HepG2 (cell line): ENCODE results near the gene WDR19. TPM values are rescaled to one million over a fixed set of nuclear protein-coding genes. Genes with fewer than 3 reads are reported as not detected.

ENCODE experiments used
- ARHGAP35 ChIP-seq: sonication (generic); formaldehyde crosslinking; IDR thresholded peaks from 2 replicates; pipeline ENCODE4 v1.9.0; 2022; ENCODE audit warnings: mild to moderate bottlenecking, inconsistent platforms, moderate library complexity, missing genetic modification reagents, borderline replicate concordance
- CEBPB ChIP-seq: IDR thresholded peaks from 2 replicates; pipeline ENCODE4 v1.6.1; 2011; ENCODE audit warnings: low read depth, low read length, improper control_type of control experiment, borderline replicate concordance
- EHMT2 ChIP-seq: fragments of 200-600 bp; sonication (generic); IDR thresholded peaks from 2 replicates; pipeline ENCODE4 v1.7.0; 2017; ENCODE audit warnings: antibody characterized with exemption, low read depth, low read length, borderline replicate concordance
- FOSL2 ChIP-seq: sonication (generic); formaldehyde crosslinking; IDR thresholded peaks from 2 replicates; pipeline ENCODE4 v1.4.0; 2020; ENCODE audit warnings: missing genetic modification reagents
- FOXA3 ChIP-seq: IDR thresholded peaks from 2 replicates; pipeline ENCODE4 v1.6.1; 2016; ENCODE audit warnings: missing genetic modification reagents, missing compliant biosample characterization
- GZF1 ChIP-seq: sonication (generic); formaldehyde crosslinking; IDR thresholded peaks from 2 replicates; pipeline ENCODE4 v1.5.1; 2020; ENCODE audit warnings: mild to moderate bottlenecking, missing genetic modification reagents
- HMG20B ChIP-seq: conservative IDR thresholded peaks from 2 replicates; pipeline ENCODE4 v1.6.1; 2016; ENCODE audit warnings: missing genetic modification reagents, missing compliant biosample characterization
- SOX13 ChIP-seq, 3 experiments: fragments of 450-650 bp in 1 of 3; sonication (generic) in 1 of 3; formaldehyde crosslinking in 1 of 3; IDR thresholded peaks in 2 of 3; conservative IDR thresholded peaks in 1 of 3; 2 replicates each; pipeline versions ENCODE4 v1.5.0 to v1.6.1; 2016 to 2020; ENCODE audit warnings: antibody characterized with exemption in 1 of 3, mild to moderate bottlenecking in 1 of 3, missing compliant biosample characterization in 1 of 3, missing genetic modification reagents in 1 of 3, moderate library complexity in 1 of 3
- THAP11 ChIP-seq: IDR thresholded peaks from 2 replicates; pipeline ENCODE4 v1.6.1; 2016; ENCODE audit warnings: missing biosample characterization, missing genetic modification reagents
- ZNF138 ChIP-seq: sonication (generic); formaldehyde crosslinking; IDR thresholded peaks from 2 replicates; pipeline ENCODE4 v1.5.0; 2020; ENCODE audit warnings: mild to moderate bottlenecking, low read depth, missing genetic modification reagents
- ZNF260 ChIP-seq: sonication (generic); formaldehyde crosslinking; IDR thresholded peaks from 2 replicates; pipeline ENCODE4 v1.4.0; 2020; ENCODE audit warnings: missing genetic modification reagents, low read depth, mild to moderate bottlenecking, borderline replicate concordance
- ZNF292 ChIP-seq: sonication (generic); formaldehyde crosslinking; IDR thresholded peaks from 2 replicates; pipeline ENCODE4 v1.8.1; 2022; ENCODE audit warnings: mild to moderate bottlenecking, low read depth, missing genetic modification reagents, borderline replicate concordance
- ZNF83 ChIP-seq: sonication (generic); formaldehyde crosslinking; IDR thresholded peaks from 2 replicates; pipeline ENCODE4 v1.4.0; 2020; ENCODE audit warnings: missing genetic modification reagents, mild to moderate bottlenecking, borderline replicate concordance
- polyA plus RNA-seq, 8 experiments: library from polyadenylated mRNA; depleted of rRNA in 3 of 8; stranded (reverse) in 7 of 8; unstranded in 1 of 8; fragments of >200 nt; fragmentation: Illumina TruSeq in 4 of 8; extraction: Trizol in 4 of 8; gene quantifications; 2 replicates each; pipeline versions ENCODE4 v1.2.1 to v1.2.3, GENCODE V29; 2011 to 2016; ENCODE audit warnings: low read depth in 4 of 8, missing spikeins in 1 of 8, mixed read lengths in 1 of 8; ENCODE audit not compliant: insufficient read depth in 1 of 8
- total RNA-seq, 5 experiments: library from RNA; depleted of rRNA; stranded (reverse); fragments of >200 nt; fragmentation: Illumina TruSeq; extraction: Trizol; gene quantifications; 2 replicates each; pipeline ENCODE4 v1.2.3, GENCODE V29; 2016; ENCODE audit warnings: low read depth in 1 of 5
- TF ChIP-seq, protein P1 (sequence below): sonication (generic); IDR thresholded peaks from 2 replicates; pipeline ENCODE4 v1.6.1; 2016; ENCODE audit warnings: low read depth, borderline replicate concordance
- TF ChIP-seq, protein P2 (sequence below): sonication (generic); formaldehyde crosslinking; IDR thresholded peaks from 2 replicates; pipeline ENCODE4 v1.5.1; 2020; ENCODE audit warnings: mild to moderate bottlenecking, moderate library complexity, missing genetic modification reagents
- TF ChIP-seq, protein P3 (sequence below): sonication (generic); formaldehyde crosslinking; IDR thresholded peaks from 2 replicates; pipeline ENCODE4 v1.4.0; 2020; ENCODE audit warnings: missing genetic modification reagents, borderline replicate concordance
- TF ChIP-seq, protein P4 (sequence below): sonication (generic); formaldehyde crosslinking; IDR thresholded peaks from 2 replicates; pipeline ENCODE4 v1.4.0; 2020; ENCODE audit warnings: missing genetic modification reagents, mild to moderate bottlenecking, borderline replicate concordance
- TF ChIP-seq, protein P5 (sequence below): sonication (generic); formaldehyde crosslinking; IDR thresholded peaks from 2 replicates; pipeline ENCODE4 v1.4.0; 2020; ENCODE audit warnings: missing genetic modification reagents

Gene WDR19
- total and polyA plus RNA-seq, 2 of the 13 experiments (the other 11 are each of a cell fraction or from before 2014, with no cell fraction given): 22.9 to 34.1 TPM

DNA sequence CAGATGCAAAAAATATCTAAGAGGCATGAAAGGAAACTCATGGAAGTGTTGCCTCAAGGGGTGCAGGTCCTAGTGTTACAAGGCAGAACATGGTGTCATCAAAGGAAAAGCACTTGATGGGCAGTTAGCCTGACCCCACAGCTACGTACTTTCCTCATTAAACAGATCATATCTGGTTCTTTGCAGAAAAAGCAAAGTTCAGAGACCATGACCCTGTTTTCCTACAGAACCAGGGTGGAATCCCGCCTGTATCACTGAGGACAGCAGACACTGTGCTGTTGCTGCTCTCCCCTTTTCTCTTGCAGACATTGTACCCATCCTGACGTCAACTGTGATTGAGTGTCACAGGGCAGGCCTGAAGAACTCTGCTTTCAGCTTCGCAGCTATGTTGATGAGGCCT is 92.2 kb downstream of the WDR19 start (continued):
- TF ChIP-seq FOXA3 (CRISPR knock-in tag) (peak; percentile 29; the same call in 1 of the 2 replicates), FOSL2 (CRISPR knock-in tag) (no peak), EHMT2 (no peak), ZNF83 (CRISPR knock-in tag) (no peak), ZNF260 (CRISPR knock-in tag) (no peak), ZNF292 (CRISPR knock-in tag) (peak; percentile 82; the same call in 1 of the 2 replicates), SOX13 (IDR thresholded peaks at IDR 0.05) (no peak), SOX13 (CRISPR knock-in tag; conservative IDR thresholded peaks at IDR 0.05 in 1 of 2, IDR thresholded peaks at IDR 0.05 in 1 of 2) (peak in 1 of 2 experiments; percentile 28; a peak in 1 of 4 replicates), HMG20B (CRISPR knock-in tag) (no peak), ZNF138 (no peak), GZF1 (no peak), CEBPB (no peak), ARHGAP35 (CRISPR knock-in tag) (no peak), THAP11 (CRISPR knock-in tag) (no peak)
- TF ChIP-seq, protein P1, sequence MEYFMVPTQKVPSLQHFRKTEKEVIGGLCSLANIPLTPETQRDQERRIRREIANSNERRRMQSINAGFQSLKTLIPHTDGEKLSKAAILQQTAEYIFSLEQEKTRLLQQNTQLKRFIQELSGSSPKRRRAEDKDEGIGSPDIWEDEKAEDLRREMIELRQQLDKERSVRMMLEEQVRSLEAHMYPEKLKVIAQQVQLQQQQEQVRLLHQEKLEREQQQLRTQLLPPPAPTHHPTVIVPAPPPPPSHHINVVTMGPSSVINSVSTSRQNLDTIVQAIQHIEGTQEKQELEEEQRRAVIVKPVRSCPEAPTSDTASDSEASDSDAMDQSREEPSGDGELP: no peak
- TF ChIP-seq, protein P2, sequence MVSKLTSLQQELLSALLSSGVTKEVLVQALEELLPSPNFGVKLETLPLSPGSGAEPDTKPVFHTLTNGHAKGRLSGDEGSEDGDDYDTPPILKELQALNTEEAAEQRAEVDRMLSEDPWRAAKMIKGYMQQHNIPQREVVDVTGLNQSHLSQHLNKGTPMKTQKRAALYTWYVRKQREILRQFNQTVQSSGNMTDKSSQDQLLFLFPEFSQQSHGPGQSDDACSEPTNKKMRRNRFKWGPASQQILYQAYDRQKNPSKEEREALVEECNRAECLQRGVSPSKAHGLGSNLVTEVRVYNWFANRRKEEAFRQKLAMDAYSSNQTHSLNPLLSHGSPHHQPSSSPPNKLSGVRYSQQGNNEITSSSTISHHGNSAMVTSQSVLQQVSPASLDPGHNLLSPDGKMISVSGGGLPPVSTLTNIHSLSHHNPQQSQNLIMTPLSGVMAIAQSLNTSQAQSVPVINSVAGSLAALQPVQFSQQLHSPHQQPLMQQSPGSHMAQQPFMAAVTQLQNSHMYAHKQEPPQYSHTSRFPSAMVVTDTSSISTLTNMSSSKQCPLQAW (CRISPR knock-in tag): peak; percentile 70; the same call in 1 of the 2 replicates
- TF ChIP-seq, protein P3, sequence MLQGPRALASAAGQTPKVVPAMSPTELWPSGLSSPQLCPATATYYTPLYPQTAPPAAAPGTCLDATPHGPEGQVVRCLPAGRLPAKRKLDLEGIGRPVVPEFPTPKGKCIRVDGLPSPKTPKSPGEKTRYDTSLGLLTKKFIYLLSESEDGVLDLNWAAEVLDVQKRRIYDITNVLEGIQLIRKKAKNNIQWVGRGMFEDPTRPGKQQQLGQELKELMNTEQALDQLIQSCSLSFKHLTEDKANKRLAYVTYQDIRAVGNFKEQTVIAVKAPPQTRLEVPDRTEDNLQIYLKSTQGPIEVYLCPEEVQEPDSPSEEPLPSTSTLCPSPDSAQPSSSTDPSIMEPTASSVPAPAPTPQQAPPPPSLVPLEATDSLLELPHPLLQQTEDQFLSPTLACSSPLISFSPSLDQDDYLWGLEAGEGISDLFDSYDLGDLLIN (CRISPR knock-in tag): no peak
- TF ChIP-seq, protein P4, sequence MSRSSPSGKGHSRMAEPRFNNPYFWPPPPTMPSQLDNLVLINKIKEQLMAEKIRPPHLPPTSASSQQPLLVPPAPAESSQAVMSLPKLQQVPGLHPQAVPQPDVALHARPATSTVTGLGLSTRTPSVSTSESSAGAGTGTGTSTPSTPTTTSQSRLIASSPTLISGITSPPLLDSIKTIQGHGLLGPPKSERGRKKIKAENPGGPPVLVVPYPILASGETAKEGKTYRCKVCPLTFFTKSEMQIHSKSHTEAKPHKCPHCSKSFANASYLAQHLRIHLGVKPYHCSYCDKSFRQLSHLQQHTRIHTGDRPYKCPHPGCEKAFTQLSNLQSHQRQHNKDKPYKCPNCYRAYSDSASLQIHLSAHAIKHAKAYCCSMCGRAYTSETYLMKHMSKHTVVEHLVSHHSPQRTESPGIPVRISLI (CRISPR knock-in tag): peak; percentile 33; the same call in 1 of the 2 replicates
- TF ChIP-seq, protein P5, sequence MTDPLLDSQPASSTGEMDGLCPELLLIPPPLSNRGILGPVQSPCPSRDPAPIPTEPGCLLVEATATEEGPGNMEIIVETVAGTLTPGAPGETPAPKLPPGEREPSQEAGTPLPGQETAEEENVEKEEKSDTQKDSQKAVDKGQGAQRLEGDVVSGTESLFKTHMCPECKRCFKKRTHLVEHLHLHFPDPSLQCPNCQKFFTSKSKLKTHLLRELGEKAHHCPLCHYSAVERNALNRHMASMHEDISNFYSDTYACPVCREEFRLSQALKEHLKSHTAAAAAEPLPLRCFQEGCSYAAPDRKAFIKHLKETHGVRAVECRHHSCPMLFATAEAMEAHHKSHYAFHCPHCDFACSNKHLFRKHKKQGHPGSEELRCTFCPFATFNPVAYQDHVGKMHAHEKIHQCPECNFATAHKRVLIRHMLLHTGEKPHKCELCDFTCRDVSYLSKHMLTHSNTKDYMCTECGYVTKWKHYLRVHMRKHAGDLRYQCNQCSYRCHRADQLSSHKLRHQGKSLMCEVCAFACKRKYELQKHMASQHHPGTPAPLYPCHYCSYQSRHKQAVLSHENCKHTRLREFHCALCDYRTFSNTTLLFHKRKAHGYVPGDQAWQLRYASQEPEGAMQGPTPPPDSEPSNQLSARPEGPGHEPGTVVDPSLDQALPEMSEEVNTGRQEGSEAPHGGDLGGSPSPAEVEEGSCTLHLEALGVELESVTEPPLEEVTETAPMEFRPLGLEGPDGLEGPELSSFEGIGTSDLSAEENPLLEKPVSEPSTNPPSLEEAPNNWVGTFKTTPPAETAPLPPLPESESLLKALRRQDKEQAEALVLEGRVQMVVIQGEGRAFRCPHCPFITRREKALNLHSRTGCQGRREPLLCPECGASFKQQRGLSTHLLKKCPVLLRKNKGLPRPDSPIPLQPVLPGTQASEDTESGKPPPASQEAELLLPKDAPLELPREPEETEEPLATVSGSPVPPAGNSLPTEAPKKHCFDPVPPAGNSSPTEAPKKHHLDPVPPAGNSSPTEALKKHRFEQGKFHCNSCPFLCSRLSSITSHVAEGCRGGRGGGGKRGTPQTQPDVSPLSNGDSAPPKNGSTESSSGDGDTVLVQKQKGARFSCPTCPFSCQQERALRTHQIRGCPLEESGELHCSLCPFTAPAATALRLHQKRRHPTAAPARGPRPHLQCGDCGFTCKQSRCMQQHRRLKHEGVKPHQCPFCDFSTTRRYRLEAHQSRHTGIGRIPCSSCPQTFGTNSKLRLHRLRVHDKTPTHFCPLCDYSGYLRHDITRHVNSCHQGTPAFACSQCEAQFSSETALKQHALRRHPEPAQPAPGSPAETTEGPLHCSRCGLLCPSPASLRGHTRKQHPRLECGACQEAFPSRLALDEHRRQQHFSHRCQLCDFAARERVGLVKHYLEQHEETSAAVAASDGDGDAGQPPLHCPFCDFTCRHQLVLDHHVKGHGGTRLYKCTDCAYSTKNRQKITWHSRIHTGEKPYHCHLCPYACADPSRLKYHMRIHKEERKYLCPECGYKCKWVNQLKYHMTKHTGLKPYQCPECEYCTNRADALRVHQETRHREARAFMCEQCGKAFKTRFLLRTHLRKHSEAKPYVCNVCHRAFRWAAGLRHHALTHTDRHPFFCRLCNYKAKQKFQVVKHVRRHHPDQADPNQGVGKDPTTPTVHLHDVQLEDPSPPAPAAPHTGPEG: no peak
